Measurements from ENCODE around the gene MIOX. TPM values are rescaled to one million over a fixed set of nuclear protein-coding genes. Genes with fewer than 3 reads are reported as not detected.

Gene MIOX
- total and polyA plus RNA-seq, 9 of the 15 experiments (the other 6 are each of a cell fraction or from before 2014, with no cell fraction given), result 0.08 TPM; not detected in 8

DNA sequence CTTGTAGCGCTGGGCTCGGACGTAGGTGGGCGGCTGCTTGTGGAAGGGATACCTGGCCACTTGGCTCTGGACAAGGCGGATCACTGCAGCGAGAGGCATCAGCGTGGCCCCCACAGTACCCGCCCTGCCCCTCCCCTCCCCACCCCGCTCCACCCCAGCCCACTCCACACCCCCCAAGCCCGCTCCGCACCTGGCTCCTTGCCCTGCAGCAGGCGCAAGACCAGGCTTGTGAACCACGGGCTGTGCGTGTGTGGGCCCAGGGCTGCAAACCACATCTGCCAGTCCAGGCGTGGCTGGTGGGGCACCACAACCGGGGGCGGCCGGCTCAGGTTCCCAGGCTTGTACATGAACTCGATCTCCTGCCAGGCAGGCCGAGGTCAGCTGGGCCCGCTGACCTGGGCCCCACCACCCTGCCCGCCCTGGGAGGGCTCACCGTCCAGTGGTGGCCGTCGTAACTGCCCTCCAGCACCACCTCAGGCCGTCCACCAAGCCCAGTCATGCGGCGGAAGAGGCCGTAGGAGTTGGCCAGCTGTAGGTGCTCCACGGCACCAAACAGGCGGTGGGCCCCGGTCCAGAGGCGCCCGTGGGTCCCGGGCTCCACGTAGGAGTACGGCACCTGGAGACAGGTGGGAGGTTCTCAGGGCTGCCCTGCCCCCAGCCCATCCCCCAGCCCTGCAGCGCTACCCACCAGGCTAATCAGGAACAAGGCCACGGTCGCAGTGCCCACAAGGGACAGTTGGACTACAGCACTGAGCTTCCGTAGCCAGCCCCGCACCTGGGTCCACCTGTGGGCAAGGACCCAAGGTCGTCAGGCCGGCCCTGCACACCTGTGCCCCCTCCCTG, 17.9 kb downstream of the MIOX start:
- H2AFZ ChIP-seq (ENCODE audit: low read depth, low read length), result no peak overlapping the region
- CTCF ChIA-PET (ENCODE audit: low intra/inter-chr PET ratio), result no interaction called here

More for the DNA sequence above, 17.9 kb downstream of the MIOX start:
- H3K27me3 ChIP-seq (ENCODE audit: control insufficient read depth in 2 of 2, insufficient read depth in 2 of 2, low read length in 2 of 2), result no peaks in the 10 kb centered on the region
- no peak overlapping the region for H3K27ac ChIP-seq (ENCODE audit: extremely low read depth, low read depth, low read length)
- FAIRE-seq (no peak), DNase-seq (ENCODE audit: extremely low read depth in 1 of 4, low spot score in 3 of 4) (no peak), ATAC-seq (no peak)
- H4K20me1 ChIP-seq (replicated peaks; ENCODE audit: control insufficient read depth, insufficient read depth, low read length), result no peaks in the 10 kb centered on the region
- 94% methylated on average over 12 of the region's 44 CpGs for WGBS (ENCODE audit: insufficient coverage, low coverage, missing lambda C conversion rate)
- 0 out of 2 replicates have a peak, but pooled peaks cover 1% of the 10 kb centered on the region for H3K9me3 ChIP-seq (replicated peaks; ENCODE audit: control insufficient read depth, insufficient read depth, low read depth, low read length)
- H3K9ac ChIP-seq (ENCODE audit: insufficient read depth in 1 of 2, low read depth in 2 of 2, low read length in 2 of 2), result no peak overlapping the region
- BruUV-seq (replicated peaks), result no TSS peak
- no peak for TF ChIP-seq AFF1 (IDR thresholded peaks at IDR 0.05; ENCODE audit: low read depth in 1 of 2, partially characterized antibody in 2 of 2)
- no peak for TF ChIP-seq SNIP1 (IDR thresholded peaks at IDR 0.05; ENCODE audit: low read depth)
- TF ChIP-seq FOXK1 (CRISPR knock-in tag; IDR thresholded peaks at IDR 0.05; ENCODE audit: borderline replicate concordance), result no peak
- no peak for TF ChIP-seq THRAP3 (IDR thresholded peaks at IDR 0.05; ENCODE audit: borderline replicate concordance)
- TF ChIP-seq ZC3H8 (IDR thresholded peaks at IDR 0.05), result no peak
- no peak for TF ChIP-seq ZFP91 (CRISPR knock-in tag; IDR thresholded peaks at IDR 0.05)
- POLR2A ChIA-PET, result interaction anchor here (1.2 kb wide), 1 partner anchor 34 kb away, joined by 4 read pairs; no protein-coding TSS in a partner anchor
- peaks cover 22% of the 10 kb centered on the region; the same call in 1 of the 3 replicates for H3K36me3 ChIP-seq (ENCODE audit: control insufficient read depth, insufficient read depth, low read length)
- H3K79me2 ChIP-seq (ENCODE audit: control insufficient read depth, insufficient read depth, low read length), result peaks cover 24% of the 10 kb centered on the region
- in situ Hi-C loops (cut with MboI), result no loop called here
- no peak overlapping the region for H3K4me3 ChIP-seq
- H3K4me2 ChIP-seq (ENCODE audit: insufficient read depth, low read length), result no peak overlapping the region
- H3K9me1 ChIP-seq (ENCODE audit: control insufficient read depth, insufficient read depth, low read length), result no peaks in the 10 kb centered on the region
- H3K4me1 ChIP-seq (replicated peaks in 1 of 2; ENCODE audit: control insufficient read depth in 2 of 2, insufficient read depth in 2 of 2, low read length in 2 of 2), result peaks cover 0 to 27% of the 10 kb centered on the region in 2 experiments; a peak in 3 of 5 replicates
- intact Hi-C loops (cut with micrococcal nuclease), result no loop called here
